Activated CD4-positive, alpha-beta T cell treated with anti-CD3 and anti-CD28 coated beads for 48 hours (primary cell): ENCODE results near the gene LDLR.

Experiments used
- DNase-seq: peaks from one replicate; pipeline ENCODE4 v3.0.0-alpha.2; 2020

Gene LDLR

DNA sequence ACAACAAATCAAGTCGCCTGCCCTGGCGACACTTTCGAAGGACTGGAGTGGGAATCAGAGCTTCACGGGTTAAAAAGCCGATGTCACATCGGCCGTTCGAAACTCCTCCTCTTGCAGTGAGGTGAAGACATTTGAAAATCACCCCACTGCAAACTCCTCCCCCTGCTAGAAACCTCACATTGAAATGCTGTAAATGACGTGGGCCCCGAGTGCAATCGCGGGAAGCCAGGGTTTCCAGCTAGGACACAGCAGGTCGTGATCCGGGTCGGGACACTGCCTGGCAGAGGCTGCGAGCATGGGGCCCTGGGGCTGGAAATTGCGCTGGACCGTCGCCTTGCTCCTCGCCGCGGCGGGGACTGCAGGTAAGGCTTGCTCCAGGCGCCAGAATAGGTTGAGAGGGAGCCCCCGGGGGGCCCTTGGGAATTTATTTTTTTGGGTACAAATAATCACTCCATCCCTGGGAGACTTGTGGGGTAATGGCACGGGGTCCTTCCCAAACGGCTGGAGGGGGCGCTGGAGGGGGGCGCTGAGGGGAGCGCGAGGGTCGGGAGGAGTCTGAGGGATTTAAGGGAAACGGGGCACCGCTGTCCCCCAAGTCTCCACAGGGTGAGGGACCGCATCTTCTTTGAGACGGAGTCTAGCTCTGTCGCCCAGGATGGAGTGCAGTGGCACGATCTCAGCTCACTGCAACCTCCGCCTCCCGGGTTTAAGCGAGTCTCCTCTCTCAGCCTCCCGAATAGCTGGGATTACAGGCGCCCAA is at the start of gene LDLR:
Gene LDLR (plus strand): TSS at position 210 of the 760 bp plus-strand sequence. CDS start 86 bp downstream, at position 296.
- peak; percentile 90 for DNase-seq

- DNase-seq: no peak
Observed at GRCh38 chr19:11041194-11041593, 48.1 kb upstream of the LDLR start.

GRCh38 chr19:11041966-11042627 is 47.2 kb upstream of the LDLR start:
- DNase-seq: no peak

DNA sequence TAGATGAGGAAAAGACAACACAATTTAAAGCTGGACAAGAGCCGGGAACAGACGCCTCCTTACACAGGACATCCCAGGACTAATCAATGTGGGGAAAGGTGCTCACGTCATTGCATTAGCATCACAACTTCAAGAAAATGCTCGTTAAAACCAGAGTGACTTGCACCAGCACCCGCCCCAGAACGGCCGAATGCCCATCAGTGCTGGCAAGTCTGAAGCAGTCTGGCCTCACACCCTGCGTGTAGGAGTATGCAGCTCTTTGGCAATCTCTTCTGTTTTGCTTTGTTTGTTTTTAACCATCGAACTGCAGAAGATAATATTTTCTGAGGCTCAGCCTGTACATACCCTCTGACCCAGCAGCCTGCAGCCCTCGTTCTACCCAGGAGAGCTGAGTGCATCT is 44.8 kb upstream of the LDLR start:
- no peak for DNase-seq

- DNase-seq: no peak
Observed at GRCh38 chr19:11045536-11045935, 43.7 kb upstream of the LDLR start.

DNA sequence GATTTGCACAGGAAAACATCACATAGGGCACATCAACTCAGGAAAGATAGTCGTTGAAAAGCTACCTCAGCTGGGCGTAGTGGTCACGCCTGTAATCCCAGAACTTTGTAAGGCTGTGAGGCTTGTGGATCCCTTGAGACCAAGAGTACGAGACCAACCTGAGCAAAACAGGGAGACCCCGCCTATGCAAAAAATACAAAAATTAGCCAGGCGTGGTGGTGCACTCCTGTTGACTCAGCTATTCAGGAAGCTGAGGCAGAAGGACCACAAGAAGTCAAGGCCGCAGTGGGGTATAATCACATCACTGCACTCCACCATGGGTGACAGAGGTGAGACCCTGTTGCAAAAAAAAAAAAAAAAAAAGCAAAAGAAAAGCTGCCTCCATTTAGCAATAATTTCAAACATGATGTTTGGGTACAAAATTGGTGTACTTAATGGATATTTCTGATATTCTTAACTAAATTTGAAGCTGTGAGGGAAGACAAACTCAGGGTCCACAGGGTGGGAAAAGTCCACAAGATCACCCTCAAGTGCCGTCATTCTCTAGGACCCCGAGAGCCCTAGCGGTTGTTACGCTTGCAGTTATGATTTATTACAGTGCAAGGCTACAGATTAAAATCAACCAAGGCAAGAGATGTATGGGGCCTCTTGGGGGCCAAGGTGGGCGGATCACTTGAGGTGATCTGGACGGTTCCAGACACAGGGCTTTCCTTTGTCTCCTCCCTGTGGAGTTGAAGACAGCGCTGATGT is 42.5 kb upstream of the LDLR start:
- no peak for DNase-seq

DNA sequence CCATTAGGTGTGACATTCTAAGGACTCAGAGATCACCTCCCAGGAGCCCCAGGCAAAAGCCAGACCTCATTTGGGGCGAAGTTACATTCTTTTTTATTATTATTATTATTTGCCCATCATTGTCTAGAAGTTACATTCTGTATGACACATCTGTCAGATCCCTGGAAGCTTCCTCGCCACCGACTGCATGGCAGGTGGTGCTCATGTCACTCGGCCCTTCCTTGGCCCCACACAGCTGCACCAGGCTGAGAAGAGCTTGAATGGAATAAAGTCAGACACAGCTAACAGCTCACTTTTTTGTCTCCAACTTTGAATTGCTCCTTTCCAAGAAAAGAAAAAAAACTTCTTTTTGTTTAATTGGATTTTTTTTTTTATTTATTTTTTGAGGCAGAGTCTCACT is 41.4 kb upstream of the LDLR start:
- DNase-seq: no peak

DNA sequence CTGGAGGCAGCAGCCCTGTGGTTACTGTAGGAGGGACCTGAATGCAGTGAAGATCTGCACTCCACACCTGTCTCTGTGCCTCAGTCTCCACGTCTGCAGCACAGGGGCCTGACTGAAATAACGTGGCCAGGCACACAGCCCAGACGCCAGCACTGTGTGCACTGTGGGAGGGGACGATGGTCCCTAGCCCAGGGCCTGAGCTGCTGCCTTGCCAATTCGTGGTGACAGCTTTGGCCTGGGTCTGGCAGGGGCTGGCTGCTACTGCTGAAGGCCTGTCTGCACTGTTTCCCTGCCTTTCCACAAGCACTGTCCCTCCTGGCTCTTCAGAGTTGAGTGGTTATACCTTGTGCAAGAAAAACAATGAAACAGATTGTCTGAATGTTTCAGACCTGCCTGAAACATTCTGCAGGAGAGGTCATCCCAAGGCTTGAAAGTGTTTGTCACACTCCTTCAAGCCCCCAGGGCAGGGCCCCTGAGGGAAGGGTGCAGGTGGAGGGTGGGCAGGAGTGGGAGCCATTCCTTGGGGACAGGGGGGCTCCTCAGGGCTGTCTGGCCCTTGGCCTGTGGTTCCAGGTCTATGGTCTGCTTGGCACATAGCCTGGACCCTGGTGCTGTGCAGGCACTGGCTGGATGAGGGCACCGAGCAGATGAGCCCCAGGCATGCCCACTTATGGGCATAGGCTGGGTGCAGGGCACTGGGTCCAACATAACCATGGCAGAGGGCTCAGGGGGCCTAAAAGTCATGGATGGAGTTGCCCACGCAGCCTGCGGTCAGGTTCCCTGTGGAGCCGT is 38.7 kb upstream of the LDLR start:
- DNase-seq: no peak

DNA sequence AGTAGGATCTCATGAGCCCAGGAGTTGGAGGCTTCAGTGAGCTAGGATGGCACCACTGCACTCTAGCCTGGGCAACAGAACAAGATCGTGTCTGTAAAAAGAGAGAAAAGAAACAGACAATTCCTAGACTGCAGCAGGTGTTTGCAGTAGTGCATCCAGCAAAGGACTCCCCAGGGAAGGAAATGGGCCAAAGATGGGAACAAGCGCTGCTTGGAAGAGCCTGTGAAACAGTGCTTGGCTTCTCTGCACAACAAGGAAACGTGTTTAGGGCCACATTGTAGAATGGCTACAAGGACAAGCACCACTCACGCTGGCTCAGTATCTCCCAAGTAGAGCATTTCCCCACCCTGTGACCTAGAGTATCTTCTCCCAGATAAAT is 35.5 kb upstream of the LDLR start:
- DNase-seq: no peak

GRCh38 chr19:11054200-11054599 is 35.1 kb upstream of the LDLR start:
- DNase-seq: no peak

DNA sequence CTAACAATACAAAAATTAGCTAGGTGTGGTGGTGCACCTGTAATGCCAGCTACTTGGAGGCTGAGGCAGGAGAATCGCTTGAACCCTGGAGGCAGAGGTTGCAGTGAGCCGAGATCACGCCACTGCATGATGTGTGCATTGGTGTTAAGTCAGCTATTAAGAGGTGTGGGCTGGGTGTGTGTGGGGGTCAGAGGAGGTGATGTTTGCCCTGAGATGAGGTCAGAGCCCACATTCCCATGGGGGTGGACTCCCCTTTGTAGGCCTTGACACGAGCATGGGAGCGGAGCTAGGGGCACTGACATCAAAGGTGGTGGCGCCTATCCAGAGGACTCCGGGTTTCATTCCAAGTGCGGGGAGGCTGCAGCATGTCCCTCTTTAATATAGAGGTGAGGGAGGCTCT is 34.6 kb upstream of the LDLR start:
- no peak for DNase-seq

DNA sequence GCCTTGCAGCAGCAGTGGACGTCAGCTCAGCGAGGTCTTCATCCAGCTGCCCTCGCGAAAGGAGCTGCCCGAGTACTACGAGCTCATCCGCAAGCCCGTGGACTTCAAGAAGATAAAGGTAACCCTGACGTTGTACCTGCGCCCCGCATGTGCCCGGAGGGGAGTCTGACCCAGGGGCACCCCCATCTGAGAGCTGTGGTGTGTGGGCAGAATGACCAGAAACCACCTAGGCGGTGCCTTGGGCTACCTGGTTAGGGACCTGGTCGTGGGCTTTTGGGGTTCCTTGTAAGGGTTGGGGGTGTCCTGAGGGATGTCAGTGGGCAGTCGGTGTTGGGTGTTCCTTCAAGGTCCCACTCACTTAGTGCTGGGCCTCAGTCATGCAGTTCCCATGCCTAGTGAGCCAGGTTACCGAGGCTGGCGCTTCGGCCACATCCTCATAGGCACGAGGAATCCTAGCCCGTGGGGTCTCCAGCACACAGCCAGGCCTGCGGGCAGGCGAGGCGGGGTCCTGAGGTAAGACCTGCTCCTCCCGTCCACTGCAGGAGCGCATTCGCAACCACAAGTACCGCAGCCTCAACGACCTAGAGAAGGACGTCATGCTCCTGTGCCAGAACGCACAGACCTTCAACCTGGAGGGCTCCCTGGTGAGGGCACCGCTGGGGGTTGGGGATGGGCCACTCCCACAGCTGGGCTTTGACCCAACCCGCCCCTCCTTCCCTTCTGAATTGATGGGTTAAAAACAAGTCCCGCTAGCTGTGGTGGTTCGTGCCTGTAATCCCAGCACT is 30.8 kb upstream of the LDLR start:
- DNase-seq: no peak

GRCh38 chr19:11059511-11060358 is 29.5 kb upstream of the LDLR start:
- DNase-seq: no peak

DNA sequence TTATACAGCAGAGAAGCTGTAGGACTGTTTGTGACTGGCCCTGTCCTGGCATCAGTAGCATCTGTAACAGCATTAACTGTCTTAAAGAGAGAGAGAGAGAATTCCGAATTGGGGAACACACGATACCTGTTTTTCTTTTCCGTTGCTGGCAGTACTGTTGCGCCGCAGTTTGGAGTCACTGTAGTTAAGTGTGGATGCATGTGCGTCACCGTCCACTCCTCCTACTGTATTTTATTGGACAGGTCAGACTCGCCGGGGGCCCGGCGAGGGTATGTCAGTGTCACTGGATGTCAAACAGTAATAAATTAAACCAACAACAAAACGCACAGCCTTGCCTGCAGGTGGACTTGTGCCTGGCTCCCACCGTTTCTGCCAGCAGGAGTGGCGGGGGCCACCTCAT is 27.3 kb upstream of the LDLR start:
- DNase-seq: no peak

DNA sequence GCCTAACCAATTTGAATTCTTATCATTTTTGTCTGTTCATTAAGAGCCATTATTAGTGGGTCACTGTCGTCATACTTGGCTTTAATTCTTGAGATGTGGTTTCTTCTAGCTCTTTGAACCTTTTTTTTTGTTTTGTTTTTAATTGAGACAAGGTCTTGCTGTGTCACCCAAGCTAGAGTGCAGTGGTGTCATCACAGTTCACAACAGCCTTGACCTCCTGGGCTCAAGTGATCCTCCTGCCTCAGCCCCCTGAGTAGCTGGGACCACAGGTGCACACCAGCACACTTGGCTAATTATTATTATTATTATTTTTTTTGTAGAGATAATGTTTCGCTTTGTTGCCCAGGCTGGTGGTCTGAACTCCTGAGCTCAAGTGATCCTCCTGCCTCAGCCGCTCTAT is 25.8 kb upstream of the LDLR start:
- no peak for DNase-seq

- no peak for DNase-seq
Observed at GRCh38 chr19:11064831-11065303, 24.4 kb upstream of the LDLR start.

DNA sequence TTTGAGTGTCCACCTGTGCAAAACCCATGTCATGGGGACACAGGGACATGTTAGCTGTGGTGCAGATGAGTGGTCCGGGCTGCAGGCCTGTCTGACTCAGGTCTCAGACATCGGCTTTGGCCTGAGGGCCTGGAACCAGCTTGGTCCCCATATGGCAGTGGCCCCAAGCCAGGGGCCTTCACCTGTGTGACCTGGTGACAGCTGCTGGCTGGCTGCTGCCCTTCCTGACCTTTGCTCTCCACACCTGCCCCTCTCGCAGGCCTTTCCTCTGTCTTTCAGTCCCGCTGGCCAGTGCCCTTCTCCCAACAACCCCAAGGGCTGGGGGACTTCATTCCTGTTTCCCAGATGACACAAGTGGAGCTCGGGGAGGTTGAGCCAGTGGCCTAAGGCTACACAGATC is 22.9 kb upstream of the LDLR start:
- no peak for DNase-seq

- peak; percentile 11 for DNase-seq
Observed at GRCh38 chr19:11067356-11068113, 21.7 kb upstream of the LDLR start.

- no peak for DNase-seq
Observed at GRCh38 chr19:11069561-11069960, 19.7 kb upstream of the LDLR start.

DNA sequence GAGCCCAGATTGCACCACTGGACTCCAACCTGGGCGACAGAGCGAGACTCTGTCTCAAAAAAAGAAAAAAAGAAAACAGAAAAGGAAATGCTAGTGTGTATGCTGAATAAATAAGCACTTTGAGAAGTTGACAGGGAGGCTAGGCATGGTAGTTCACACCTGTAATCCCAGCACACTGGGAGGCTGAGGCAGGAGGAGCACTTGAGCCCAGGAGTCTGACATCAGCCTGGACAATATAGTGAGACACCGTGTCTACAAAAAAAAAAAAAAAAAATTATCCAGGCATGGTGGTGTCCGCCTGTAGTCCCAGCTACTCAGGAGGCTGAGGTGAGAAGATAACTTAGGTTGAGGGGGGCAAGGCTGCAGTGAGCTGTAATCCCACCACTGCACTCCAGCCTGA is 19.1 kb upstream of the LDLR start:
- no peak for DNase-seq
